WTC11 (cell line): ENCODE measurements around the gene FLRT1. TPM values are rescaled to one million over a fixed set of nuclear protein-coding genes. Genes with fewer than 3 reads are reported as not detected.

Experiments used
- ATAC-seq: fragments of 200-7000 bp; cut with Tn5 transposase; 2 replicates; pipeline ENCODE4 v1.10.0; 2021; ENCODE audit warnings: mild to moderate bottlenecking, moderate library complexity
- CTCF ChIA-PET: fragments of 300-600 bp; sonication (Branson Sonifier 250); formaldehyde crosslinking; loops from one replicate; lab custom pipeline; 2021; ENCODE audit warnings: antibody characterized with exemption; lab: Charles Lee
- POLR2A ChIA-PET: fragments of 350-600 bp; sonication (Branson Sonifier 250); formaldehyde crosslinking; loops from one replicate; lab custom pipeline; 2021; ENCODE audit warnings: antibody characterized with exemption; lab: Charles Lee
- DNase-seq: peaks from one replicate; pipeline ENCODE4 v3.0.0; 2021; ENCODE audit warnings: low spot score
- H3K27ac Mint-ChIP-seq: 2 replicates; pipeline ENCODE4 v1.8.0; 2021; ENCODE audit warnings: mixed read lengths
- H3K27me3 Mint-ChIP-seq: 2 replicates; pipeline ENCODE4 v1.8.0; 2021; ENCODE audit warnings: low read depth, mild to moderate bottlenecking, moderate library complexity, mixed read lengths
- H3K36me3 Mint-ChIP-seq: 2 replicates; pipeline ENCODE4 v1.8.0; 2021; ENCODE audit warnings: mixed read lengths
- H3K4me1 Mint-ChIP-seq: 2 replicates; pipeline ENCODE4 v1.8.0; 2022; ENCODE audit warnings: mixed read lengths
- H3K4me3 Mint-ChIP-seq: 2 replicates; pipeline ENCODE4 v1.8.0; 2021; ENCODE audit warnings: mild to moderate bottlenecking, moderate library complexity, mixed read lengths
- H3K9me3 Mint-ChIP-seq: 2 replicates; pipeline ENCODE4 v1.8.0; 2021; ENCODE audit warnings: mixed read lengths
- CREM ChIP-seq: sonication (generic); formaldehyde crosslinking; IDR thresholded peaks from 2 replicates; pipeline ENCODE4 v1.8.1; 2022; ENCODE audit warnings: mild to moderate bottlenecking, missing genetic modification reagents, moderate library complexity
- ELF4 ChIP-seq: sonication (generic); formaldehyde crosslinking; IDR thresholded peaks from 2 replicates; pipeline ENCODE4 v1.8.1; 2022; ENCODE audit warnings: low read depth, mild to moderate bottlenecking, moderate library complexity, missing genetic modification reagents
- ESRRA ChIP-seq: sonication (generic); formaldehyde crosslinking; IDR thresholded peaks from 2 replicates; pipeline ENCODE4 v1.8.1; 2022; ENCODE audit warnings: mild to moderate bottlenecking, missing genetic modification reagents, borderline replicate concordance
- ETV6 ChIP-seq: sonication (generic); formaldehyde crosslinking; IDR thresholded peaks from 2 replicates; pipeline ENCODE4 v1.8.1; 2022; ENCODE audit warnings: mild to moderate bottlenecking, missing genetic modification reagents
- FOXP1 ChIP-seq: sonication (generic); formaldehyde crosslinking; IDR thresholded peaks from 2 replicates; pipeline ENCODE4 v1.8.0; 2022; ENCODE audit warnings: missing genetic modification reagents, mild to moderate bottlenecking, moderate library complexity, borderline replicate concordance
- GABPB1 ChIP-seq: sonication (generic); formaldehyde crosslinking; IDR thresholded peaks from 2 replicates; pipeline ENCODE4 v1.8.1; 2023; ENCODE audit warnings: mild to moderate bottlenecking, missing genetic modification reagents
- GTF2I ChIP-seq: fragments of 250-450 bp; sonication (Bioruptor Pico); conservative IDR thresholded peaks from 2 replicates; pipeline ENCODE4 v1.4.0; 2021; ENCODE audit warnings: mild to moderate bottlenecking
- HMGXB4 ChIP-seq: sonication (generic); formaldehyde crosslinking; IDR thresholded peaks from 2 replicates; pipeline ENCODE4 v1.8.1; 2023; ENCODE audit warnings: mild to moderate bottlenecking, moderate library complexity, missing genetic modification reagents
- IRF2 ChIP-seq: sonication (generic); formaldehyde crosslinking; IDR thresholded peaks from 2 replicates; pipeline ENCODE4 v1.8.0; 2022; ENCODE audit warnings: low read depth, missing genetic modification reagents, borderline replicate concordance
- JUN ChIP-seq: sonication (generic); formaldehyde crosslinking; IDR thresholded peaks from 2 replicates; pipeline ENCODE4 v1.8.0; 2023; ENCODE audit warnings: mild to moderate bottlenecking, missing genetic modification reagents
- KAT7 ChIP-seq: sonication (generic); formaldehyde crosslinking; IDR thresholded peaks from 2 replicates; pipeline ENCODE4 v1.8.1; 2023; ENCODE audit warnings: missing genetic modification reagents, mild to moderate bottlenecking, borderline replicate concordance
- NFATC4 ChIP-seq: fragments of 250-450 bp; sonication (Bioruptor Pico); IDR thresholded peaks from 2 replicates; pipeline ENCODE4 v1.9.0; 2021; ENCODE audit warnings: mild to moderate bottlenecking
- NR2C2 ChIP-seq: sonication (generic); formaldehyde crosslinking; IDR thresholded peaks from 2 replicates; pipeline ENCODE4 v1.8.0; 2022; ENCODE audit warnings: mild to moderate bottlenecking, missing genetic modification reagents
- OVOL2 ChIP-seq: fragments of 250-450 bp; sonication (Bioruptor Pico); IDR thresholded peaks from 2 replicates; pipeline ENCODE4 v1.9.0; 2021; ENCODE audit warnings: mild to moderate bottlenecking, borderline replicate concordance
- PRRX2 ChIP-seq: fragments of 250-450 bp; sonication (Bioruptor Pico); IDR thresholded peaks from 2 replicates; pipeline ENCODE4 v1.8.0; 2021; ENCODE audit warnings: mild to moderate bottlenecking
- SOX15 ChIP-seq: fragments of 250-450 bp; sonication (Bioruptor Pico); IDR thresholded peaks from 2 replicates; pipeline ENCODE4 v1.9.0; 2021; ENCODE audit warnings: mild to moderate bottlenecking
- TEAD1 ChIP-seq: sonication (generic); formaldehyde crosslinking; IDR thresholded peaks from 2 replicates; pipeline ENCODE4 v1.8.0; 2022; ENCODE audit warnings: mild to moderate bottlenecking, missing genetic modification reagents
- ZNF317 ChIP-seq: sonication (generic); formaldehyde crosslinking; IDR thresholded peaks from 2 replicates; pipeline ENCODE4 v1.8.1; 2023; ENCODE audit warnings: low read depth, mild to moderate bottlenecking, moderate library complexity, missing genetic modification reagents, borderline replicate concordance
- ZNF396 ChIP-seq: fragments of 250-450 bp; sonication (Bioruptor Pico); IDR thresholded peaks from 2 replicates; pipeline ENCODE4 v1.8.0; 2021; ENCODE audit warnings: mild to moderate bottlenecking, moderate library complexity, borderline replicate concordance
- ZNF416 ChIP-seq: fragments of 250-450 bp; sonication (Bioruptor Pico); IDR thresholded peaks from 2 replicates; pipeline ENCODE4 v1.9.0; 2021; ENCODE audit warnings: mild to moderate bottlenecking, inconsistent platforms
- ZNF425 ChIP-seq: fragments of 250-450 bp; sonication (Bioruptor Pico); conservative IDR thresholded peaks from 2 replicates; pipeline ENCODE4 v1.9.0; 2021; ENCODE audit warnings: mild to moderate bottlenecking
- ZNF512 ChIP-seq: sonication (generic); formaldehyde crosslinking; IDR thresholded peaks from 2 replicates; pipeline ENCODE4 v1.8.1; 2022; ENCODE audit warnings: missing genetic modification reagents, borderline replicate concordance
- total RNA-seq: library from RNA; stranded (reverse); gene quantifications from 3 replicates; pipeline ENCODE4 v1.2.3, GENCODE V29; 2021
- TF ChIP-seq, protein P1 (sequence below): sonication (generic); formaldehyde crosslinking; IDR thresholded peaks from 2 replicates; pipeline ENCODE4 v1.8.1; 2023; ENCODE audit warnings: mild to moderate bottlenecking, missing genetic modification reagents
- TF ChIP-seq, protein P2 (sequence below): fragments of 250-450 bp; sonication (Bioruptor Pico); IDR thresholded peaks from 2 replicates; pipeline ENCODE4 v2.1.2; 2022; ENCODE audit warnings: mild to moderate bottlenecking, moderate library complexity

Gene FLRT1
- total RNA-seq, 1 experiment from 2014 or later: 0.20 TPM

GRCh38 chr11:64035081-64035524 is 628 bp upstream of the FLRT1 start (continued):
- no peak for TF ChIP-seq IRF2 (CRISPR knock-in tag)
- TF ChIP-seq GABPB1: no peak
- TF ChIP-seq FOXP1 (CRISPR knock-in tag): no peak
- no peak for TF ChIP-seq NR2C2
- TF ChIP-seq ESRRA (CRISPR knock-in tag): no peak
- no peak for TF ChIP-seq ZNF512 (CRISPR knock-in tag)
- TF ChIP-seq ZNF396: no peak
- TF ChIP-seq TEAD1 (CRISPR knock-in tag): no peak
- TF ChIP-seq ETV6: no peak
- no peak for TF ChIP-seq OVOL2 (CRISPR knock-in tag)

GRCh38 chr11:64036087-64037026 is 626 bp downstream of the FLRT1 start:
- no peak for DNase-seq
- Mint-ChIP-seq H3K27me3 (peaks cover 93% of the 10 kb centered on the region), H3K4me1 (peaks cover 14% of the 10 kb centered on the region), H3K9me3 (no peaks in the 10 kb centered on the region), H3K36me3 (no peaks in the 10 kb centered on the region), H3K4me3 (peak overlapping the region; percentile 34), H3K27ac (no peak overlapping the region)
- ATAC-seq: peak; percentile 2; the same call in 1 of the 2 replicates
- TF ChIP-seq HMGXB4 (CRISPR knock-in tag) (no peak), GABPB1 (no peak), SOX15 (CRISPR knock-in tag) (no peak)
- ChIA-PET CTCF (interaction anchor here (0.6 to 6.0 kb wide), 16 partner anchors 8 to 116 kb away, joined by 3 to 55 read pairs (median 5); no protein-coding TSS in a partner anchor), POLR2A (interaction anchor here (1.0 kb wide), 1 partner anchor 36 kb away, joined by 5 read pairs; no protein-coding TSS in a partner anchor)

- Mint-ChIP-seq H3K4me1 (peaks cover 16% of the 10 kb centered on the region), H3K27ac (no peak overlapping the region), H3K4me3 (peak overlapping the region; percentile 34), H3K9me3 (no peaks in the 10 kb centered on the region), H3K36me3 (no peaks in the 10 kb centered on the region), H3K27me3 (peaks cover 93% of the 10 kb centered on the region)
- ChIA-PET POLR2A (interaction anchor here (1.0 kb wide), 1 partner anchor 37 kb away, joined by 5 read pairs; no protein-coding TSS in a partner anchor), CTCF (interaction anchor here (0.8 to 6.0 kb wide), 17 partner anchors 9 to 167 kb away, joined by 3 to 55 read pairs (median 5); no protein-coding TSS in a partner anchor)
- DNase-seq: no peak
- peak; percentile 5 for ATAC-seq
- TF ChIP-seq SOX15 (CRISPR knock-in tag) (no peak), IRF2 (CRISPR knock-in tag) (no peak), JUN (CRISPR knock-in tag) (no peak), NFATC4 (no peak), KAT7 (CRISPR knock-in tag) (no peak), ZNF317 (CRISPR knock-in tag) (no peak), ELF4 (CRISPR knock-in tag) (no peak), CREM (CRISPR knock-in tag) (no peak), PRRX2 (no peak), ZNF425 (CRISPR knock-in tag) (no peak), GTF2I (CRISPR knock-in tag) (no peak), ZNF416 (no peak)
- TF ChIP-seq, protein P1, sequence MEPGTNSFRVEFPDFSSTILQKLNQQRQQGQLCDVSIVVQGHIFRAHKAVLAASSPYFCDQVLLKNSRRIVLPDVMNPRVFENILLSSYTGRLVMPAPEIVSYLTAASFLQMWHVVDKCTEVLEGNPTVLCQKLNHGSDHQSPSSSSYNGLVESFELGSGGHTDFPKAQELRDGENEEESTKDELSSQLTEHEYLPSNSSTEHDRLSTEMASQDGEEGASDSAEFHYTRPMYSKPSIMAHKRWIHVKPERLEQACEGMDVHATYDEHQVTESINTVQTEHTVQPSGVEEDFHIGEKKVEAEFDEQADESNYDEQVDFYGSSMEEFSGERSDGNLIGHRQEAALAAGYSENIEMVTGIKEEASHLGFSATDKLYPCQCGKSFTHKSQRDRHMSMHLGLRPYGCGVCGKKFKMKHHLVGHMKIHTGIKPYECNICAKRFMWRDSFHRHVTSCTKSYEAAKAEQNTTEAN (CRISPR knock-in tag): no peak
- TF ChIP-seq, protein P2, sequence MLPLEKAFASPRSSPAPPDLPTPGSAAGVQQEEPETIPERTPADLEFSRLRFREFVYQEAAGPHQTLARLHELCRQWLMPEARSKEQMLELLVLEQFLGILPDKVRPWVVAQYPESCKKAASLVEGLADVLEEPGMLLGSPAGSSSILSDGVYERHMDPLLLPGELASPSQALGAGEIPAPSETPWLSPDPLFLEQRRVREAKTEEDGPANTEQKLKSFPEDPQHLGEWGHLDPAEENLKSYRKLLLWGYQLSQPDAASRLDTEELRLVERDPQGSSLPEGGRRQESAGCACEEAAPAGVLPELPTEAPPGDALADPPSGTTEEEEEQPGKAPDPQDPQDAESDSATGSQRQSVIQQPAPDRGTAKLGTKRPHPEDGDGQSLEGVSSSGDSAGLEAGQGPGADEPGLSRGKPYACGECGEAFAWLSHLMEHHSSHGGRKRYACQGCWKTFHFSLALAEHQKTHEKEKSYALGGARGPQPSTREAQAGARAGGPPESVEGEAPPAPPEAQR (CRISPR knock-in tag): no peak
Measured at GRCh38 chr11:64037027-64037634, 1.4 kb downstream of the FLRT1 start.
